B cell (primary cell): ENCODE data around the gene RARB.

Experiments
- CTCF ChIP-seq: fragments of 200-600 bp; IDR thresholded peaks from one replicate; pipeline ENCODE4 v1.8.0; 2022; ENCODE audit warnings: antibody characterized with exemption, mild to moderate bottlenecking
- EZH2 ChIP-seq: IDR thresholded peaks from 2 replicates; pipeline ENCODE4 v1.6.1; 2012; ENCODE audit warnings: borderline replicate concordance, low read depth, mild to moderate bottlenecking, moderate library complexity, low read length; ENCODE audit not compliant: insufficient read depth, poor library complexity, severe bottlenecking

- TF ChIP-seq CTCF, result no peak
- TF ChIP-seq EZH2, result no peak
These were observed 192.4 kb downstream of the RARB start for GRCh38 chr3:25620493-25620892.
